ENCODE results near the gene THEM5. TPM values are rescaled to one million over a fixed set of nuclear protein-coding genes. Genes with fewer than 3 reads are reported as not detected.

THEM5 gene
- polyA plus RNA-seq, 1 donor (not counting 4 experiments of a cell fraction or from before 2014, with no cell fraction given): 0.18 TPM

GRCh38 chr1:151854658-151855057 is 1.1 kb upstream of the THEM5 start:
- Histone ChIP-seq H3K36me3 (ENCODE audit: control insufficient read depth in 2 of 2, extremely low read depth in 1 of 2, insufficient read depth in 2 of 2, low read length in 2 of 2) (no peaks in the 10 kb centered on the region), H3K9ac (ENCODE audit: control insufficient read depth, extremely low read depth, insufficient read depth, low read length) (no peak overlapping the region), H3K9me1 (ENCODE audit: control insufficient read depth, extremely low read depth, insufficient read depth, low read length) (no peaks in the 10 kb centered on the region), H3K4me2 (ENCODE audit: control insufficient read depth, extremely low read depth, insufficient read depth, low read depth, low read length) (no peak overlapping the region), H2AFZ (ENCODE audit: control insufficient read depth, low read length) (no peak overlapping the region), H3K79me2 (ENCODE audit: control insufficient read depth, insufficient read depth, low read length) (no peaks in the 10 kb centered on the region), H3K4me3 (ENCODE audit: control insufficient read depth in 2 of 3, extremely low read depth in 1 of 3, insufficient read depth in 2 of 3, low read depth in 1 of 3, low read length in 3 of 3) (no peak overlapping the region), H4K20me1 (ENCODE audit: control insufficient read depth, extremely low read depth, insufficient read depth, low read length) (no peaks in the 10 kb centered on the region), H3K4me1 (ENCODE audit: control insufficient read depth, extremely low read depth, insufficient read depth, low read length) (peaks cover 23% of the 10 kb centered on the region), H3K9me3 (ENCODE audit: control insufficient read depth, low read depth, low read length) (no peaks in the 10 kb centered on the region), H3K27me3 (ENCODE audit: control insufficient read depth, extremely low read depth, insufficient read depth, low read length) (peaks cover 8% of the 10 kb centered on the region), H3K27ac (ENCODE audit: control insufficient read depth, insufficient read depth, low read length) (no peak overlapping the region)
- dilution Hi-C loops (cut with MboI; ENCODE audit: extremely low pct_ligation_motif_present, low sequenced_read_pairs): no loop called here
- FAIRE-seq: no peak
- TF ChIP-seq, protein P1, sequence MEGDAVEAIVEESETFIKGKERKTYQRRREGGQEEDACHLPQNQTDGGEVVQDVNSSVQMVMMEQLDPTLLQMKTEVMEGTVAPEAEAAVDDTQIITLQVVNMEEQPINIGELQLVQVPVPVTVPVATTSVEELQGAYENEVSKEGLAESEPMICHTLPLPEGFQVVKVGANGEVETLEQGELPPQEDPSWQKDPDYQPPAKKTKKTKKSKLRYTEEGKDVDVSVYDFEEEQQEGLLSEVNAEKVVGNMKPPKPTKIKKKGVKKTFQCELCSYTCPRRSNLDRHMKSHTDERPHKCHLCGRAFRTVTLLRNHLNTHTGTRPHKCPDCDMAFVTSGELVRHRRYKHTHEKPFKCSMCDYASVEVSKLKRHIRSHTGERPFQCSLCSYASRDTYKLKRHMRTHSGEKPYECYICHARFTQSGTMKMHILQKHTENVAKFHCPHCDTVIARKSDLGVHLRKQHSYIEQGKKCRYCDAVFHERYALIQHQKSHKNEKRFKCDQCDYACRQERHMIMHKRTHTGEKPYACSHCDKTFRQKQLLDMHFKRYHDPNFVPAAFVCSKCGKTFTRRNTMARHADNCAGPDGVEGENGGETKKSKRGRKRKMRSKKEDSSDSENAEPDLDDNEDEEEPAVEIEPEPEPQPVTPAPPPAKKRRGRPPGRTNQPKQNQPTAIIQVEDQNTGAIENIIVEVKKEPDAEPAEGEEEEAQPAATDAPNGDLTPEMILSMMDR (optimal IDR thresholded peaks at IDR 0.05 in 1 of 3, IDR thresholded peaks at IDR 0.05 in 1 of 3, conservative IDR thresholded peaks at IDR 0.05 in 1 of 3; ENCODE audit: extremely low read depth in 1 of 3, insufficient read depth in 2 of 3, low read length in 3 of 3): no peak
- no peak for TF ChIP-seq EZH2 (IDR thresholded peaks at IDR 0.05; ENCODE audit: low read length)
- no peak for DNase-seq (ENCODE audit: low read depth, low spot score)

GRCh38 chr1:151852733-151853132 is 779 bp downstream of the THEM5 start:
- Histone ChIP-seq H4K20me1 (ENCODE audit: control insufficient read depth, extremely low read depth, insufficient read depth, low read length) (no peaks in the 10 kb centered on the region), H3K27ac (ENCODE audit: control insufficient read depth, insufficient read depth, low read length) (no peak overlapping the region), H3K9me1 (ENCODE audit: control insufficient read depth, extremely low read depth, insufficient read depth, low read length) (no peaks in the 10 kb centered on the region), H3K9ac (ENCODE audit: control insufficient read depth, extremely low read depth, insufficient read depth, low read length) (no peak overlapping the region), H3K4me2 (ENCODE audit: control insufficient read depth, extremely low read depth, insufficient read depth, low read depth, low read length) (no peak overlapping the region), H3K36me3 (ENCODE audit: control insufficient read depth in 2 of 2, extremely low read depth in 1 of 2, insufficient read depth in 2 of 2, low read length in 2 of 2) (no peaks in the 10 kb centered on the region), H2AFZ (ENCODE audit: control insufficient read depth, low read length) (no peak overlapping the region), H3K27me3 (ENCODE audit: control insufficient read depth, extremely low read depth, insufficient read depth, low read length) (peaks cover 8% of the 10 kb centered on the region), H3K9me3 (ENCODE audit: control insufficient read depth, low read depth, low read length) (no peaks in the 10 kb centered on the region), H3K4me1 (ENCODE audit: control insufficient read depth, extremely low read depth, insufficient read depth, low read length) (peaks cover 4% of the 10 kb centered on the region), H3K4me3 (ENCODE audit: control insufficient read depth in 2 of 3, extremely low read depth in 1 of 3, insufficient read depth in 2 of 3, low read depth in 1 of 3, low read length in 3 of 3) (no peak overlapping the region), H3K79me2 (ENCODE audit: control insufficient read depth, insufficient read depth, low read length) (no peaks in the 10 kb centered on the region)
- DNase-seq (ENCODE audit: low read depth, low spot score) (no peak), FAIRE-seq (no peak)
- dilution Hi-C loops (cut with MboI; ENCODE audit: extremely low pct_ligation_motif_present, low sequenced_read_pairs): no loop called here
- TF ChIP-seq EZH2 (IDR thresholded peaks at IDR 0.05; ENCODE audit: low read length): no peak
- TF ChIP-seq, protein P1 (optimal IDR thresholded peaks at IDR 0.05 in 1 of 3, IDR thresholded peaks at IDR 0.05 in 1 of 3, conservative IDR thresholded peaks at IDR 0.05 in 1 of 3; ENCODE audit: extremely low read depth in 1 of 3, insufficient read depth in 2 of 3, low read length in 3 of 3): no peak
